ENCODE results near the gene GPC5.
"Not testable (repeated sequence)": the region's sequence is repeated elsewhere in the genome, so short reads cannot be mapped to it uniquely, and the experiment has no call there.

GPC5 gene

GRCh38 chr13:91879360-91879759 lies 480.9 kb downstream of the GPC5 start:
- no peak for DNase-seq (ENCODE audit: low spot score)

GRCh38 chr13:91882918-91883317 lies 484.5 kb downstream of the GPC5 start:
- DNase-seq (ENCODE audit: low spot score) = no peak

- DNase-seq (ENCODE audit: low spot score) = no peak
Measured at GRCh38 chr13:91889641-91890040, 491.2 kb downstream of the GPC5 start.

- no peak for DNase-seq (ENCODE audit: low spot score)
Measured at GRCh38 chr13:91891141-91891540, 492.7 kb downstream of the GPC5 start.

GRCh38 chr13:91893040-91893439 lies 494.6 kb downstream of the GPC5 start:
- no peak for DNase-seq (ENCODE audit: low spot score)

- DNase-seq (ENCODE audit: low spot score) = no peak
Measured at GRCh38 chr13:91894316-91894715, 495.9 kb downstream of the GPC5 start.

- DNase-seq (ENCODE audit: low spot score) = no peak
Measured at GRCh38 chr13:91896547-91896946, 498.1 kb downstream of the GPC5 start.

- DNase-seq (ENCODE audit: low spot score) = not testable (repeated sequence)
Measured at GRCh38 chr13:91898986-91899385, 500.6 kb downstream of the GPC5 start.

- DNase-seq (ENCODE audit: low spot score) = no peak
Measured at GRCh38 chr13:91902291-91902690, 503.9 kb downstream of the GPC5 start.

- no peak for DNase-seq (ENCODE audit: low spot score)
Measured at GRCh38 chr13:91904005-91904404, 505.6 kb downstream of the GPC5 start.

GRCh38 chr13:91904597-91904996 lies 506.2 kb downstream of the GPC5 start:
- no peak for DNase-seq (ENCODE audit: low spot score)

- DNase-seq (ENCODE audit: low spot score) = no peak
Measured at GRCh38 chr13:91907398-91907797, 509.0 kb downstream of the GPC5 start.

- no peak for DNase-seq (ENCODE audit: low spot score)
Measured at GRCh38 chr13:91909617-91910016, 511.2 kb downstream of the GPC5 start.

GRCh38 chr13:91922969-91923592 lies 524.7 kb downstream of the GPC5 start:
- no peak for DNase-seq (ENCODE audit: low spot score)

GRCh38 chr13:91930687-91931086 lies 532.3 kb downstream of the GPC5 start:
- DNase-seq (ENCODE audit: low spot score) = no peak

- no peak for DNase-seq (ENCODE audit: low spot score)
Measured at GRCh38 chr13:91934354-91934753, 535.9 kb downstream of the GPC5 start.

- no peak for DNase-seq (ENCODE audit: low spot score)
Measured at GRCh38 chr13:91946498-91947070, 548.2 kb downstream of the GPC5 start.

GRCh38 chr13:91948736-91949135 lies 550.3 kb downstream of the GPC5 start:
- DNase-seq (ENCODE audit: low spot score) = no peak

GRCh38 chr13:91950803-91951202 lies 552.4 kb downstream of the GPC5 start:
- no peak for DNase-seq (ENCODE audit: low spot score)

GRCh38 chr13:91955546-91956355 lies 557.3 kb downstream of the GPC5 start:
- no peak for DNase-seq (ENCODE audit: low spot score)

GRCh38 chr13:91960947-91961346 lies 562.5 kb downstream of the GPC5 start:
- DNase-seq (ENCODE audit: low spot score) = no peak

GRCh38 chr13:91962946-91963345 lies 564.5 kb downstream of the GPC5 start:
- no peak for DNase-seq (ENCODE audit: low spot score)

- DNase-seq (ENCODE audit: low spot score) = no peak
Measured at GRCh38 chr13:91965511-91965910, 567.1 kb downstream of the GPC5 start.
